Lung (tissue), 12 donors: ENCODE results near the gene ALG8. TPM values are rescaled to one million over a fixed set of nuclear protein-coding genes. Genes with fewer than 3 reads are reported as not detected.

Experiments
- ATAC-seq: fragments of 200-7000 bp; cut with Tn5 transposase; one replicate; pipeline ENCODE4 v1.9.1; 2020; ENCODE audit warnings: moderate number of reproducible peaks; ENCODE audit not compliant: insufficient read depth, low FRiP score
- DNase-seq, 3 donors: peaks; one replicate each; pipeline ENCODE4 v3.0.0-alpha.2; 2013 to 2017
- H3K27ac ChIP-seq, 2 donors: one replicate each; pipeline ENCODE4 v1.5.1; 2013; ENCODE audit warnings: mild to moderate bottlenecking in 2 of 2, moderate library complexity in 2 of 2, control low read depth in 1 of 2, inconsistent platforms in 1 of 2, low read depth in 1 of 2, low read length in 1 of 2
- H3K27me3 ChIP-seq, 3 donors: one replicate each; pipeline ENCODE4 v1.5.1; 2013; ENCODE audit warnings: low read length in 2 of 3; ENCODE audit not compliant: control insufficient read depth in 3 of 3, insufficient read depth in 3 of 3
- H3K36me3 ChIP-seq, 4 donors: one replicate each; pipeline ENCODE4 v1.5.1; 2013; ENCODE audit warnings: low read length in 4 of 4, mild to moderate bottlenecking in 1 of 4, moderate library complexity in 1 of 4; ENCODE audit not compliant: control insufficient read depth in 4 of 4, insufficient read depth in 4 of 4
- H3K4me1 ChIP-seq, 5 donors: one replicate each; pipeline ENCODE4 v1.5.1; 2013; ENCODE audit warnings: low read length in 5 of 5, mild to moderate bottlenecking in 2 of 5, moderate library complexity in 1 of 5; ENCODE audit not compliant: control insufficient read depth in 5 of 5, insufficient read depth in 5 of 5
- H3K4me3 ChIP-seq: one replicate; pipeline ENCODE4 v1.5.1; 2013; ENCODE audit warnings: mild to moderate bottlenecking, control low read depth, moderate library complexity
- H3K9ac ChIP-seq, 2 donors: one replicate each; pipeline ENCODE4 v1.5.1; 2013; ENCODE audit warnings: low read length in 2 of 2, control low read depth in 1 of 2; ENCODE audit not compliant: insufficient read depth in 1 of 2
- H3K9me3 ChIP-seq, 4 donors: one replicate each; pipeline ENCODE4 v1.5.1; 2013; ENCODE audit warnings: low read length in 3 of 4, mild to moderate bottlenecking in 1 of 4, moderate library complexity in 1 of 4; ENCODE audit not compliant: control insufficient read depth in 4 of 4, insufficient read depth in 3 of 4
- WGBS, 2 donors: extraction: QIAGEN DNeasy Blood & Tissue Kit; methylation state at CpG; one replicate each; pipeline ENCODE4 v1.1.7; 2013; 5-methylcytosine and 5-hydroxymethylcytosine counted together
- polyA plus RNA-seq, 2 donors: library from polyadenylated mRNA; stranded (reverse); fragments of 200-250 nt; gene quantifications; one replicate each; pipeline ENCODE4 v1.2.1, GENCODE V29; 2013
- total RNA-seq, 2 donors: library from RNA; depleted of rRNA in 1 of 2; stranded (reverse); fragments of >200 nt in 1 of 2; gene quantifications; one replicate each; pipeline ENCODE4 v1.2.1, GENCODE V29; 2014 to 2021
- TF ChIP-seq, protein P1 (sequence below): IDR thresholded peaks from 2 replicates; pipeline ENCODE4 v1.5.1; 2012; ENCODE audit warnings: mild to moderate bottlenecking; ENCODE audit errors: control extremely low read depth, extremely low read depth
- donor health status: control.
- donor health status: control.
- donor health status: Bipolar disorder and iron deficiency.
- donor health status: healthy.
- donor health status: DM: yes; HTN: yes; CAD: no.

ALG8 gene
- total and polyA plus RNA-seq, 4 donors = 25.1 to 62.8 (median 35.5) TPM

DNA sequence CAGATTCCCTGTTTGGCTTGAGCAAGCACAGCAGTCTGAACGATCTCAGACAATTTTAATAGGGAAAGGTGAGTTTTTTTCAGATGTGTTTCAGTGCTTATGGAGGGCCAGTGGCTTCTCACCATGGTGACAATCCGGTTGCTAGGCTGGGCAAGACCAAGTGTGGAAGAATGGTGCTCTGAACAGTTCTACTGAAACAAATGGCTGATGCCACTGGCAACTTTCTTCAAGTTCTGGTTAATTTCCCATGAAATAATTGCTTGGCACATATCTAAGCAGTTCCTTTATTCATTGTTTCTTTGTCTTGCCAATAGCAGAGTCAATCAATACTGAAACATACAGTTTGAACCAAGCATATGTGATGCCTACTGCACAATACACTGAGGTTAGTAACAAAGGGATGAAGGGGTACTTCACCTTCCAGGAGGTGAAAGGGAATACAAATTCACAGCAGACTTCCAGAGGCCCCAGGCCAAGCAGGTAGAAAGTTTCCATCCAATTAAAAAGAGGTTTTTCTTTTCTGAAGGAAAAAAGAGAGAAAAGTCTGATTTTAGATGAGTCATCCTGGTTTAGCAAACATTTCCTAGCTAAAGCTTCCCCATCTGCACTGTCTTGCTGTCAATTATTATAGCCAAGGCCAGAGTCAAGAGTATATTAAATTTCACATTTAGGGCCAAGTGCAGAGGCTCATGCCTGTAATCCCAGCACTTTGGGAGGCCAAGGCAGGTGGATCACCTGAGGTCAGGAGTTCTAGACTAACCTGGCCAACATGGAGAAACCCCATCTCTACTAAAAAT, 38.6 kb downstream of the ALG8 start:
- Histone ChIP-seq H3K4me3 (no peak overlapping the region), H3K36me3 (peaks cover 5 to 19% (median 12%) of the 10 kb centered on the region in 4 donors), H3K4me1 (peaks cover 0 to 2% (median 0%) of the 10 kb centered on the region in 5 donors), H3K9me3 (no peaks in the 10 kb centered on the region), H3K9ac (no peak overlapping the region), H3K27me3 (no peaks in the 10 kb centered on the region), H3K27ac (no peak overlapping the region)
- no peak for DNase-seq
- TF ChIP-seq, protein P1, sequence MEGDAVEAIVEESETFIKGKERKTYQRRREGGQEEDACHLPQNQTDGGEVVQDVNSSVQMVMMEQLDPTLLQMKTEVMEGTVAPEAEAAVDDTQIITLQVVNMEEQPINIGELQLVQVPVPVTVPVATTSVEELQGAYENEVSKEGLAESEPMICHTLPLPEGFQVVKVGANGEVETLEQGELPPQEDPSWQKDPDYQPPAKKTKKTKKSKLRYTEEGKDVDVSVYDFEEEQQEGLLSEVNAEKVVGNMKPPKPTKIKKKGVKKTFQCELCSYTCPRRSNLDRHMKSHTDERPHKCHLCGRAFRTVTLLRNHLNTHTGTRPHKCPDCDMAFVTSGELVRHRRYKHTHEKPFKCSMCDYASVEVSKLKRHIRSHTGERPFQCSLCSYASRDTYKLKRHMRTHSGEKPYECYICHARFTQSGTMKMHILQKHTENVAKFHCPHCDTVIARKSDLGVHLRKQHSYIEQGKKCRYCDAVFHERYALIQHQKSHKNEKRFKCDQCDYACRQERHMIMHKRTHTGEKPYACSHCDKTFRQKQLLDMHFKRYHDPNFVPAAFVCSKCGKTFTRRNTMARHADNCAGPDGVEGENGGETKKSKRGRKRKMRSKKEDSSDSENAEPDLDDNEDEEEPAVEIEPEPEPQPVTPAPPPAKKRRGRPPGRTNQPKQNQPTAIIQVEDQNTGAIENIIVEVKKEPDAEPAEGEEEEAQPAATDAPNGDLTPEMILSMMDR = no peak
- 88 to 93% methylated on average over 2 of the region's 2 CpGs for WGBS, 2 donors
- ATAC-seq = no peak

DNA sequence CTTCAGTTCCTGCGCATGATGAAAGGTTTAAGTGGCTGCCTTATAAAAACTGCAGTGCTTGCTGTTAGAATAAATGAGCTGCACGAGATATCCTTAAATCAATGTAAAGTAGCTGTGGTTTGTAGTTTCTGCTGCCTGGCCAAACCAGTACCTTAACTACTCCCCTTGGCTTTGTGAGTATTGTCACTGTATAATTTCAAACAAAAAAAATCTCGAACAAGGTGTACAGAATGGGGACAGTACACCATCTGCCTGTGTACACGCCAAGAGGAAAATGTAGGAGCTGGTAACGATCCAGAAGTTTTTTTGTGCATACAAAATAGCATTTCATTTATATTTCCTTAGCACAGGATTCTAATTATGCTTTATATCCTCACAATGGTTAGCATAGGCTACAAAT, 39.2 kb downstream of the ALG8 start:
- Histone ChIP-seq H3K4me1 (peaks cover 0 to 2% (median 0%) of the 10 kb centered on the region in 5 donors), H3K27ac (no peak overlapping the region), H3K9me3 (no peaks in the 10 kb centered on the region), H3K36me3 (peaks cover 5 to 19% (median 12%) of the 10 kb centered on the region in 4 donors), H3K9ac (no peak overlapping the region), H3K4me3 (no peak overlapping the region), H3K27me3 (no peaks in the 10 kb centered on the region)
- ATAC-seq = no peak
- DNase-seq = no peak
- WGBS, 2 donors = 76 to 89% methylated on average over 5 of the region's 5 CpGs
- TF ChIP-seq, protein P1 = no peak

DNA sequence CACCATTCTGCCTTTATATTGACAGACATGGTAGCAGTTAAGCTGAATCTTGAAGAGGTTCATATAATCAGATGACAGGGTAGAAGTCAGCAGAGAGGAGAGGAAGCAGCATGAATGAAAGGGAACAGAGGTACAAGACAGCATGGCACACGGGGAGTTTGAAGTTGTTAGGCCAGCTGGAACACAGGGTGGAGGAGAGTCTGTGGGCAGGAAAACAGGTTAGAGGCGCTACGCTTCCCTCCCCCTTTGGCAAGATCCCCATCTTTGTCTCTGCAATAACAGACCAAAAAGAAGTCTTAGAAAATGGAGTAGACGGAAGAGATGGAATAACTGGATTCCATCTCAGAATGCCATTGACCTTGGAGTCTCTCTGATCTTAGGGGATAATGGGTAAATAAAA, 39.8 kb downstream of the ALG8 start:
- peaks cover 0 to 2% (median 0%) of the 10 kb centered on the region in 5 donors for H3K4me1 ChIP-seq
- no peak for DNase-seq
- 91 to 92% methylated on average over 4 of the region's 4 CpGs for WGBS, 2 donors
- H3K9ac ChIP-seq = no peak overlapping the region
- no peak overlapping the region for H3K27ac ChIP-seq
- peaks cover 5 to 22% (median 12%) of the 10 kb centered on the region in 4 donors for H3K36me3 ChIP-seq
- no peak overlapping the region for H3K4me3 ChIP-seq
- H3K27me3 ChIP-seq = no peaks in the 10 kb centered on the region
- H3K9me3 ChIP-seq = no peaks in the 10 kb centered on the region
- no peak for ATAC-seq
- TF ChIP-seq, protein P1 = no peak
